OCI-LY3 (cell line): ENCODE measurements around the gene STK39.

Source experiments
- H2AFZ ChIP-seq: fragments of 200-600, 300-600 bp; shearing (Covaris generic); 2 replicates; pipeline ENCODE4 v1.6.0; 2014; ENCODE audit warnings: antibody characterized with exemption, low read depth, low read length
- H3K27ac ChIP-seq: fragments of 200-600, 300-600 bp; sonication (generic); 2 replicates; pipeline ENCODE4 v1.5.1; 2014; ENCODE audit warnings: mild to moderate bottlenecking, low read length, moderate library complexity, mixed read lengths
- H3K27me3 ChIP-seq: fragments of 200-600, 300-600 bp; sonication (generic); 2 replicates; pipeline ENCODE4 v1.6.1; 2014; ENCODE audit warnings: low read depth, low read length, mixed read lengths
- H3K36me3 ChIP-seq: fragments of 200-600, 300-600 bp; sonication (generic); replicated peaks from 2 replicates; pipeline ENCODE3; 2014; ENCODE audit warnings: low read depth, low read length, mixed read lengths
- H3K4me1 ChIP-seq: fragments of 300-600, 200-600 bp; sonication (generic); 2 replicates; pipeline ENCODE4 v1.6.1; 2014; ENCODE audit warnings: low read length, mixed read lengths
- H3K4me2 ChIP-seq: fragments of 200-600, 300-600 bp; sonication (generic); 2 replicates; pipeline ENCODE4 v1.6.1; 2014; ENCODE audit warnings: low read length, mixed read lengths
- H3K4me3 ChIP-seq: fragments of 300-600, 200-600 bp; sonication (generic); 2 replicates; pipeline ENCODE4 v1.5.1; 2014; ENCODE audit warnings: antibody characterized with exemption, mild to moderate bottlenecking, low read length, moderate library complexity
- H3K79me2 ChIP-seq: fragments of 300-600, 200-600 bp; shearing (Covaris generic); 2 replicates; pipeline ENCODE4 v1.6.1; 2014; ENCODE audit warnings: mild to moderate bottlenecking, low read length, mixed read lengths
- H3K9ac ChIP-seq: fragments of 300-600, 200-600 bp; shearing (Covaris generic); 2 replicates; pipeline ENCODE4 v1.6.0; 2014; ENCODE audit warnings: mild to moderate bottlenecking, low read length, moderate library complexity
- H3K9me3 ChIP-seq: fragments of 200-600, 300-600 bp; shearing (Covaris generic); 2 replicates; pipeline ENCODE4 v1.6.1; 2014; ENCODE audit warnings: low read length, mixed read lengths; ENCODE audit not compliant: insufficient read depth
- H4K20me1 ChIP-seq: fragments of 200-600, 300-600 bp; sonication (generic); 2 replicates; pipeline ENCODE4 v1.6.1; 2016; ENCODE audit warnings: low read length, mixed read lengths; ENCODE audit not compliant: insufficient read depth
- EZH2phosphoT487 ChIP-seq: fragments of 200-600 bp; shearing (Covaris generic); IDR thresholded peaks from 2 replicates; pipeline ENCODE4 v1.6.1; 2018; ENCODE audit warnings: antibody characterized with exemption, mixed run types, low read depth
- TF ChIP-seq, protein P1 (sequence below): fragments of 200-600, 300-600 bp; sonication (generic); IDR thresholded peaks from 2 replicates; pipeline ENCODE4 v1.5.1; 2014; ENCODE audit warnings: antibody characterized with exemption, low read length, low read depth

The STK39 gene

GRCh38 chr2:167933097-167933814, 314.1 kb downstream of the STK39 start:
- Histone ChIP-seq H4K20me1 (no peaks in the 10 kb centered on the region), H3K36me3 (no peaks in the 10 kb centered on the region)

GRCh38 chr2:167932123-167932693, 315.2 kb downstream of the STK39 start:
- Histone ChIP-seq H3K27ac (no peak overlapping the region), H3K9ac (no peak overlapping the region), H3K4me2 (no peak overlapping the region), H3K9me3 (no peaks in the 10 kb centered on the region), H3K79me2 (no peaks in the 10 kb centered on the region), H4K20me1 (no peaks in the 10 kb centered on the region), H3K36me3 (no peaks in the 10 kb centered on the region), H3K4me1 (no peaks in the 10 kb centered on the region), H3K27me3 (0 out of 2 replicates have a peak, but pooled peaks cover 2% of the 10 kb centered on the region), H3K4me3 (no peak overlapping the region), H2AFZ (no peak overlapping the region)
- TF ChIP-seq, protein P1, sequence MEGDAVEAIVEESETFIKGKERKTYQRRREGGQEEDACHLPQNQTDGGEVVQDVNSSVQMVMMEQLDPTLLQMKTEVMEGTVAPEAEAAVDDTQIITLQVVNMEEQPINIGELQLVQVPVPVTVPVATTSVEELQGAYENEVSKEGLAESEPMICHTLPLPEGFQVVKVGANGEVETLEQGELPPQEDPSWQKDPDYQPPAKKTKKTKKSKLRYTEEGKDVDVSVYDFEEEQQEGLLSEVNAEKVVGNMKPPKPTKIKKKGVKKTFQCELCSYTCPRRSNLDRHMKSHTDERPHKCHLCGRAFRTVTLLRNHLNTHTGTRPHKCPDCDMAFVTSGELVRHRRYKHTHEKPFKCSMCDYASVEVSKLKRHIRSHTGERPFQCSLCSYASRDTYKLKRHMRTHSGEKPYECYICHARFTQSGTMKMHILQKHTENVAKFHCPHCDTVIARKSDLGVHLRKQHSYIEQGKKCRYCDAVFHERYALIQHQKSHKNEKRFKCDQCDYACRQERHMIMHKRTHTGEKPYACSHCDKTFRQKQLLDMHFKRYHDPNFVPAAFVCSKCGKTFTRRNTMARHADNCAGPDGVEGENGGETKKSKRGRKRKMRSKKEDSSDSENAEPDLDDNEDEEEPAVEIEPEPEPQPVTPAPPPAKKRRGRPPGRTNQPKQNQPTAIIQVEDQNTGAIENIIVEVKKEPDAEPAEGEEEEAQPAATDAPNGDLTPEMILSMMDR, result no peak
- TF ChIP-seq EZH2phosphoT487, result no peak

More at GRCh38 chr2:167933097-167933814, 314.1 kb downstream of the STK39 start:
- Histone ChIP-seq H3K79me2 (no peaks in the 10 kb centered on the region), H3K4me3 (no peak overlapping the region), H3K27me3 (0 out of 2 replicates have a peak, but pooled peaks cover 2% of the 10 kb centered on the region), H3K4me2 (no peak overlapping the region), H3K9me3 (no peaks in the 10 kb centered on the region), H3K4me1 (no peaks in the 10 kb centered on the region), H3K9ac (no peak overlapping the region), H3K27ac (no peak overlapping the region), H2AFZ (no peak overlapping the region)
- no peak for TF ChIP-seq EZH2phosphoT487
- TF ChIP-seq, protein P1, result no peak

DNA sequence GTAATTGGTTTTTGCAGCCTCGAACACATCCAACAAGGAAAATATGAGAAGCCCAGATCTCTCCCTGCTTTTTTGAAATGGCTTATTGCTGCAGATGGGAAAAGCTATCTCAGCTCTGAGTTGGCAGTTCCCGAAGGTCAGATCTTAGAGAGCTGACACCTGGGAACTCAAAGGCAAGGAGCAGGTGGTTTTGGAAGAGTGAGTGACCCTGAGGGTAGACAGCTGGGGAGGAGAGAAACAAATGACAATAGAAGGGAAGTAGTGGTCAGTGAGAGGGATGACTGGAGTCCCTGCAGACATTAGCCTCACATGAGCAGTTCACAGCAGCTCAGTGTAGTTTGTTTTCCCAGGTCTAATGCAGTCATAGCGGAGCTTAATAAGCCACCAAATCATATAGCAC, 317.9 kb downstream of the STK39 start:
- no peaks in the 10 kb centered on the region for H3K4me1 ChIP-seq
- H2AFZ ChIP-seq, result no peak overlapping the region
- no peak overlapping the region for H3K27ac ChIP-seq
- no peaks in the 10 kb centered on the region for H3K9me3 ChIP-seq
- TF ChIP-seq, protein P1, result no peak
- no peak for TF ChIP-seq EZH2phosphoT487
- H3K4me2 ChIP-seq, result no peak overlapping the region
- no peak overlapping the region for H3K9ac ChIP-seq
- no peaks in the 10 kb centered on the region for H3K79me2 ChIP-seq
- no peaks in the 10 kb centered on the region for H4K20me1 ChIP-seq
- H3K4me3 ChIP-seq, result no peak overlapping the region
- no peaks in the 10 kb centered on the region for H3K36me3 ChIP-seq
- 0 out of 2 replicates have a peak, but pooled peaks cover 2% of the 10 kb centered on the region for H3K27me3 ChIP-seq

GRCh38 chr2:167928434-167928833, 319.0 kb downstream of the STK39 start:
- no peaks in the 10 kb centered on the region for H3K4me1 ChIP-seq
- H3K9me3 ChIP-seq, result no peaks in the 10 kb centered on the region
- H3K9ac ChIP-seq, result no peak overlapping the region
- H3K36me3 ChIP-seq, result no peaks in the 10 kb centered on the region
- no peak overlapping the region for H2AFZ ChIP-seq
- no peak overlapping the region for H3K4me3 ChIP-seq
- H3K79me2 ChIP-seq, result no peaks in the 10 kb centered on the region
- no peak for TF ChIP-seq EZH2phosphoT487
- TF ChIP-seq, protein P1, result no peak
- H3K27ac ChIP-seq, result no peak overlapping the region
- no peaks in the 10 kb centered on the region for H4K20me1 ChIP-seq
- 0 out of 2 replicates have a peak, but pooled peaks cover 2% of the 10 kb centered on the region for H3K27me3 ChIP-seq
- no peak overlapping the region for H3K4me2 ChIP-seq
